ENCODE measurements around the gene CD302. TPM values are rescaled to one million over a fixed set of nuclear protein-coding genes. Genes with fewer than 3 reads are reported as not detected.

CD302 gene
- polyA plus RNA-seq, 1 donor (not counting 4 experiments of a cell fraction or from before 2014, with no cell fraction given): 0.20 TPM

DNA sequence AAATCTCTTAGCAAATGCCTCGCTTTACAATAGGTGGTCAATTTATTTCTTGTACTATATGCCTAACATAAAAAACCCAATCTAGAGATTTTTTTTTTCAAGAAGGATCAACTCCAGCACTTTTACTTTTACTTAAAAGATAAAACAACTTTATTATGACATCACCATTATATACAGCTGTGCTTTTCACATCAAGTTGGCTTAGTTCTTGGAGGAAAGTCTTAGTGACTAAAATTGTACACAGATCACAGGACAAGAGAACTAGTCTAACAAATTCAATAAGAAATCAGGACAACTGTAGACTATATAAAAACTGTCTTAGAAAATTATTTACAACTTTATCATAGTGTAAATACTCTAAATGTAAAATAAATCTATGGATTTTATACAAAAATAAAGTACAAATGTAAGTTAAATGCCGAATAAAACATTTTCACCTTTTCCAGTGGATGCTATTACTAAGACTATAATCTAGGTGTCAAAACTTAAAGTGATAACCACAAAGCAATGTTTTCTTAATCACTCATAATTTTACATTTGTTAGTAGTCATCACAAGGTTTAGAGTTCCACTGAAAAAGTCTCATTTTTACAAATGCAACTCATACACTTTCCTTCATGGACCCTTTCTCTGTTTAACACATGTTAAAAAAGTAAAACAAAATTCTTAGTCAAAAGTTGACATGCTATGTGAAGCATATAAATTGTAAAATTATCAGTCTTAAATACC, 5.4 kb upstream of the CD302 start:
- Histone ChIP-seq H3K9ac (ENCODE audit: control insufficient read depth, extremely low read depth, insufficient read depth, low read length) (no peak overlapping the region), H3K27ac (ENCODE audit: control insufficient read depth, insufficient read depth, low read length) (no peak overlapping the region), H3K4me2 (ENCODE audit: control insufficient read depth, extremely low read depth, insufficient read depth, low read depth, low read length) (no peak overlapping the region), H3K4me1 (ENCODE audit: control insufficient read depth, extremely low read depth, insufficient read depth, low read length) (no peaks in the 10 kb centered on the region), H4K20me1 (ENCODE audit: control insufficient read depth, extremely low read depth, insufficient read depth, low read length) (no peaks in the 10 kb centered on the region), H3K9me3 (ENCODE audit: control insufficient read depth, low read depth, low read length) (no peaks in the 10 kb centered on the region), H3K79me2 (ENCODE audit: control insufficient read depth, insufficient read depth, low read length) (no peaks in the 10 kb centered on the region), H3K27me3 (ENCODE audit: control insufficient read depth, extremely low read depth, insufficient read depth, low read length) (peaks cover 14% of the 10 kb centered on the region), H3K4me3 (ENCODE audit: control insufficient read depth in 2 of 3, extremely low read depth in 1 of 3, insufficient read depth in 2 of 3, low read depth in 1 of 3, low read length in 3 of 3) (no peak overlapping the region), H3K9me1 (ENCODE audit: control insufficient read depth, extremely low read depth, insufficient read depth, low read length) (no peaks in the 10 kb centered on the region), H3K36me3 (ENCODE audit: control insufficient read depth in 2 of 2, extremely low read depth in 1 of 2, insufficient read depth in 2 of 2, low read length in 2 of 2) (no peaks in the 10 kb centered on the region), H2AFZ (ENCODE audit: control insufficient read depth, low read length) (no peak overlapping the region)
- DNase-seq (ENCODE audit: low read depth, low spot score) (no peak), FAIRE-seq (no peak)
- dilution Hi-C loops (cut with MboI; ENCODE audit: extremely low pct_ligation_motif_present, low sequenced_read_pairs): no loop called here
- no peak for TF ChIP-seq EZH2 (IDR thresholded peaks at IDR 0.05; ENCODE audit: low read length)
- TF ChIP-seq, protein P1, sequence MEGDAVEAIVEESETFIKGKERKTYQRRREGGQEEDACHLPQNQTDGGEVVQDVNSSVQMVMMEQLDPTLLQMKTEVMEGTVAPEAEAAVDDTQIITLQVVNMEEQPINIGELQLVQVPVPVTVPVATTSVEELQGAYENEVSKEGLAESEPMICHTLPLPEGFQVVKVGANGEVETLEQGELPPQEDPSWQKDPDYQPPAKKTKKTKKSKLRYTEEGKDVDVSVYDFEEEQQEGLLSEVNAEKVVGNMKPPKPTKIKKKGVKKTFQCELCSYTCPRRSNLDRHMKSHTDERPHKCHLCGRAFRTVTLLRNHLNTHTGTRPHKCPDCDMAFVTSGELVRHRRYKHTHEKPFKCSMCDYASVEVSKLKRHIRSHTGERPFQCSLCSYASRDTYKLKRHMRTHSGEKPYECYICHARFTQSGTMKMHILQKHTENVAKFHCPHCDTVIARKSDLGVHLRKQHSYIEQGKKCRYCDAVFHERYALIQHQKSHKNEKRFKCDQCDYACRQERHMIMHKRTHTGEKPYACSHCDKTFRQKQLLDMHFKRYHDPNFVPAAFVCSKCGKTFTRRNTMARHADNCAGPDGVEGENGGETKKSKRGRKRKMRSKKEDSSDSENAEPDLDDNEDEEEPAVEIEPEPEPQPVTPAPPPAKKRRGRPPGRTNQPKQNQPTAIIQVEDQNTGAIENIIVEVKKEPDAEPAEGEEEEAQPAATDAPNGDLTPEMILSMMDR (optimal IDR thresholded peaks at IDR 0.05 in 1 of 3, IDR thresholded peaks at IDR 0.05 in 1 of 3, conservative IDR thresholded peaks at IDR 0.05 in 1 of 3; ENCODE audit: extremely low read depth in 1 of 3, insufficient read depth in 2 of 3, low read length in 3 of 3): no peak

DNA sequence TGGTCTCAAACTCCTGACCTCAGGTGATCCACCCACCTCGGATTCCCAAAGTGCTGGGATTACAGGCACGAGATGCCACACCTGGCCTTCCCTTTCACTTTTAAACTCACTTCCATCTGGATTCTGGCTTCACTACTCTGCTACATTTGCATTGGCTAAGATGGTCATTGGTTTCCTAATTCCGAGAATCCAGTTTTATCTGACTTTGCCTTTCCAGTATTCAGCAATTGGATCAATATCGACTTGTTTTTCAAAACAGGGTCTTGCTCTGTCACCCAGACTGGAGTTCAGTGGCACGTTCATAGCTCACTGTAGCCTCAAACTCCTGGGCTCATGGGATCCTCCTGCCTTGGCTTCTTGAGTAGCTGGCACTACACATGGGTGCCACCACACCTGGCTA, 4.7 kb upstream of the CD302 start:
- Histone ChIP-seq H3K4me2 (ENCODE audit: control insufficient read depth, extremely low read depth, insufficient read depth, low read depth, low read length) (no peak overlapping the region), H2AFZ (ENCODE audit: control insufficient read depth, low read length) (no peak overlapping the region), H3K27ac (ENCODE audit: control insufficient read depth, insufficient read depth, low read length) (no peak overlapping the region), H3K9ac (ENCODE audit: control insufficient read depth, extremely low read depth, insufficient read depth, low read length) (no peak overlapping the region), H3K27me3 (ENCODE audit: control insufficient read depth, extremely low read depth, insufficient read depth, low read length) (peaks cover 21% of the 10 kb centered on the region), H3K9me1 (ENCODE audit: control insufficient read depth, extremely low read depth, insufficient read depth, low read length) (no peaks in the 10 kb centered on the region), H3K79me2 (ENCODE audit: control insufficient read depth, insufficient read depth, low read length) (no peaks in the 10 kb centered on the region), H4K20me1 (ENCODE audit: control insufficient read depth, extremely low read depth, insufficient read depth, low read length) (no peaks in the 10 kb centered on the region), H3K4me1 (ENCODE audit: control insufficient read depth, extremely low read depth, insufficient read depth, low read length) (no peaks in the 10 kb centered on the region), H3K4me3 (ENCODE audit: control insufficient read depth in 2 of 3, extremely low read depth in 1 of 3, insufficient read depth in 2 of 3, low read depth in 1 of 3, low read length in 3 of 3) (no peak overlapping the region), H3K36me3 (ENCODE audit: control insufficient read depth in 2 of 2, extremely low read depth in 1 of 2, insufficient read depth in 2 of 2, low read length in 2 of 2) (no peaks in the 10 kb centered on the region), H3K9me3 (ENCODE audit: control insufficient read depth, low read depth, low read length) (no peaks in the 10 kb centered on the region)
- TF ChIP-seq, protein P1 (optimal IDR thresholded peaks at IDR 0.05 in 1 of 3, IDR thresholded peaks at IDR 0.05 in 1 of 3, conservative IDR thresholded peaks at IDR 0.05 in 1 of 3; ENCODE audit: extremely low read depth in 1 of 3, insufficient read depth in 2 of 3, low read length in 3 of 3): no peak
- FAIRE-seq (no peak), DNase-seq (ENCODE audit: low read depth, low spot score) (no peak)
- dilution Hi-C loops (cut with MboI; ENCODE audit: extremely low pct_ligation_motif_present, low sequenced_read_pairs): no loop called here
